Measurements from ENCODE around the gene FRMD4A. TPM values are rescaled to one million over a fixed set of nuclear protein-coding genes. Genes with fewer than 3 reads are reported as not detected.

The FRMD4A gene
- polyA plus RNA-seq, 5 donors: 48.9 to 60.9 (median 53.0) TPM

- DNase-seq: peak; percentile 70 to 72
These were observed 339.8 kb downstream of the FRMD4A start for GRCh38 chr10:13990946-13991345.

- DNase-seq: peak; percentile 42 to 57
These were observed 340.3 kb downstream of the FRMD4A start for GRCh38 chr10:13990392-13990805.

GRCh38 chr10:13989616-13990015 lies 341.1 kb downstream of the FRMD4A start:
- DNase-seq: no peak

GRCh38 chr10:13987446-13987845 lies 343.3 kb downstream of the FRMD4A start:
- DNase-seq: no peak

- DNase-seq: no peak
These were observed 346.0 kb downstream of the FRMD4A start for GRCh38 chr10:13984647-13985155.

GRCh38 chr10:13983035-13983434 lies 347.7 kb downstream of the FRMD4A start:
- no peak for DNase-seq

- no peak for DNase-seq
These were observed 352.1 kb downstream of the FRMD4A start for GRCh38 chr10:13978533-13979115.

- no peak for DNase-seq
These were observed 352.7 kb downstream of the FRMD4A start for GRCh38 chr10:13977861-13978532.

GRCh38 chr10:13973742-13974141 lies 357.0 kb downstream of the FRMD4A start:
- peak; percentile 66 to 72 for DNase-seq

GRCh38 chr10:13972609-13973008 lies 358.1 kb downstream of the FRMD4A start:
- no peak for DNase-seq

- DNase-seq: no peak
These were observed 358.9 kb downstream of the FRMD4A start for GRCh38 chr10:13971601-13972475.

GRCh38 chr10:13970957-13971353 lies 359.8 kb downstream of the FRMD4A start:
- no peak for DNase-seq

GRCh38 chr10:13970236-13970956 lies 360.3 kb downstream of the FRMD4A start:
- DNase-seq: no peak

GRCh38 chr10:13969792-13970140 lies 361.0 kb downstream of the FRMD4A start:
- no peak for DNase-seq

- no peak for DNase-seq
These were observed 361.5 kb downstream of the FRMD4A start for GRCh38 chr10:13969118-13969791.

- no peak for DNase-seq
These were observed 368.9 kb downstream of the FRMD4A start for GRCh38 chr10:13961853-13962252.

- no peak for DNase-seq
These were observed 369.6 kb downstream of the FRMD4A start for GRCh38 chr10:13961097-13961496.

GRCh38 chr10:13960603-13961002 lies 370.1 kb downstream of the FRMD4A start:
- DNase-seq: no peak

- no peak for DNase-seq
These were observed 371.0 kb downstream of the FRMD4A start for GRCh38 chr10:13959443-13960359.

GRCh38 chr10:13957856-13958255 lies 372.9 kb downstream of the FRMD4A start:
- no peak for DNase-seq
